H1 (cell line): ENCODE data around the gene CPA4. TPM values are rescaled to one million over a fixed set of nuclear protein-coding genes. Genes with fewer than 3 reads are reported as not detected.

Source experiments
- CTCF ChIA-PET: fragments of 300-600 bp; sonication (Branson Sonifier 250); formaldehyde crosslinking; loops from one replicate; lab custom pipeline; 2021; ENCODE audit not compliant: partially characterized antibody; lab: Charles Lee
- POLR2A ChIA-PET: fragments of 300-600 bp; sonication (Branson Sonifier 250); formaldehyde crosslinking; loops from one replicate; lab custom pipeline; 2021; ENCODE audit warnings: inconsistent platforms; ENCODE audit not compliant: partially characterized antibody; lab: Charles Lee
- DNase-seq, 2 experiments: peaks; one replicate each; pipeline versions ENCODE4 v3.0.0 to v3.0.0-alpha.2; 2010 to 2022; ENCODE audit warnings: low spot score in 2 of 2, low read depth in 1 of 2, mixed read lengths in 1 of 2
- FAIRE-seq: peaks from 2 replicates; lab custom pipeline; 2011; peaks lifted over from hg19 to GRCh38; lab: Jason Lieb, UNC
- H2AFZ ChIP-seq: 2 replicates; pipeline ENCODE4 v1.8.1; 2012; ENCODE audit warnings: low read length, inconsistent platforms
- H2AK5ac ChIP-seq: 2 replicates; pipeline ENCODE4 v1.6.1; 2013; ENCODE audit warnings: low read depth, low read length
- H2BK120ac ChIP-seq: replicated peaks from 2 replicates; pipeline ENCODE3; 2013; ENCODE audit warnings: low read depth, low read length, inconsistent platforms
- H2BK12ac ChIP-seq: 2 replicates; pipeline ENCODE4 v1.6.1; 2013; ENCODE audit warnings: low read depth, low read length
- H2BK15ac ChIP-seq: 2 replicates; pipeline ENCODE4 v1.6.1; 2013; ENCODE audit warnings: low read length
- H2BK20ac ChIP-seq: 2 replicates; pipeline ENCODE4 v1.6.1; 2013; ENCODE audit warnings: low read length
- H2BK5ac ChIP-seq: 2 replicates; pipeline ENCODE4 v1.6.1; 2013; ENCODE audit warnings: low read depth, low read length
- H3K14ac ChIP-seq: 2 replicates; pipeline ENCODE4 v1.6.1; 2013; ENCODE audit warnings: inconsistent platforms; ENCODE audit not compliant: insufficient read length
- H3K18ac ChIP-seq: 2 replicates; pipeline ENCODE4 v1.6.1; 2013; ENCODE audit warnings: low read length; ENCODE audit errors: extremely low read depth
- H3K23ac ChIP-seq: 2 replicates; pipeline ENCODE4 v1.6.1; 2013; ENCODE audit warnings: inconsistent platforms; ENCODE audit not compliant: insufficient read length
- H3K23me2 ChIP-seq: 2 replicates; pipeline ENCODE4 v1.6.1; 2013; ENCODE audit warnings: low read depth, low read length
- H3K27ac ChIP-seq: 2 replicates; pipeline ENCODE4 v1.6.1; 2011; ENCODE audit warnings: low read depth, low read length, inconsistent platforms
- H3K27me3 ChIP-seq, 4 experiments: replicated peaks in 1 of 4; 1 replicate in 1 of 4; 2 replicates in 3 of 4; pipeline versions ENCODE4 v1.6.1 to v1.8.1; 2011 to 2013; ENCODE audit warnings: low read length in 3 of 4, mild to moderate bottlenecking in 3 of 4, inconsistent platforms in 2 of 4, mixed read lengths in 2 of 4, moderate library complexity in 1 of 4; ENCODE audit not compliant: control insufficient read depth in 3 of 4, insufficient read depth in 3 of 4; ENCODE audit errors: extremely low read depth in 1 of 4
- H3K36me3 ChIP-seq, 4 experiments: 2 replicates each; pipeline versions ENCODE4 v1.6.1 to v1.8.1; 2011 to 2013; ENCODE audit warnings: mild to moderate bottlenecking in 4 of 4, low read length in 3 of 4, moderate library complexity in 2 of 4, control low read depth in 1 of 4, inconsistent platforms in 1 of 4; ENCODE audit not compliant: insufficient read depth in 4 of 4, control insufficient read depth in 2 of 4
- H3K4ac ChIP-seq: replicated peaks from 2 replicates; pipeline ENCODE3; 2013; ENCODE audit warnings: low read length, low read depth, mixed read lengths, inconsistent platforms; ENCODE audit not compliant: insufficient read length
- H3K4me1 ChIP-seq, 4 experiments: replicated peaks in 1 of 4; 1 replicate in 1 of 4; 2 replicates in 3 of 4; pipeline versions ENCODE4 v1.6.1 to v1.8.1; 2011 to 2013; ENCODE audit warnings: low read length in 3 of 4, inconsistent platforms in 2 of 4, mixed read lengths in 1 of 4; ENCODE audit not compliant: insufficient read depth in 4 of 4, control insufficient read depth in 3 of 4
- H3K4me2 ChIP-seq, 2 experiments: 2 replicates each; pipeline versions ENCODE4 v1.6.1 to v1.8.1; 2011 to 2013; ENCODE audit warnings: low read depth in 2 of 2, low read length in 2 of 2, control low read depth in 1 of 2, inconsistent platforms in 1 of 2, mild to moderate bottlenecking in 1 of 2; ENCODE audit not compliant: insufficient read depth in 1 of 2
- H3K4me3 ChIP-seq, 4 experiments: fragments of 200-600, 300-600 bp in 1 of 4; sonication (generic), shearing (Covaris generic), sonication (Bioruptor Twin) in 1 of 4; 2 replicates each; pipeline versions ENCODE4 v1.5.1 to v1.8.1; 2011 to 2016; ENCODE audit warnings: low read length in 4 of 4, low read depth in 3 of 4, control low read depth in 2 of 4, inconsistent platforms in 2 of 4, mild to moderate bottlenecking in 2 of 4, mixed read lengths in 1 of 4, moderate library complexity in 1 of 4; ENCODE audit not compliant: insufficient read depth in 2 of 4; ENCODE audit errors: extremely low read depth in 1 of 4
- H3K56ac ChIP-seq: replicated peaks from 2 replicates; pipeline ENCODE3; 2013; ENCODE audit warnings: low read depth, mild to moderate bottlenecking, mixed read lengths, low read length, inconsistent platforms; ENCODE audit not compliant: insufficient read length
- H3K79me1 ChIP-seq: 2 replicates; pipeline ENCODE4 v1.6.1; 2013; ENCODE audit warnings: low read depth, low read length, control low read depth
- H3K79me2 ChIP-seq, 2 experiments: 2 replicates each; pipeline versions ENCODE4 v1.6.1 to v1.8.1; 2012 to 2013; ENCODE audit warnings: low read length in 2 of 2, mild to moderate bottlenecking in 2 of 2, inconsistent platforms in 1 of 2; ENCODE audit not compliant: insufficient read depth in 2 of 2, control insufficient read depth in 1 of 2
- H3K9ac ChIP-seq, 4 experiments: replicated peaks in 1 of 4; 1 replicate in 1 of 4; 2 replicates in 3 of 4; pipeline versions ENCODE4 v1.6.1 to v1.8.1; 2011 to 2013; ENCODE audit warnings: low read depth in 3 of 4, low read length in 3 of 4, control low read depth in 2 of 4, mild to moderate bottlenecking in 2 of 4, moderate library complexity in 2 of 4, inconsistent platforms in 1 of 4; ENCODE audit errors: extremely low read depth in 1 of 4
- H3K9me3 ChIP-seq, 2 experiments: 2 replicates each; pipeline versions ENCODE4 v1.6.1 to v1.8.1; 2012 to 2013; ENCODE audit warnings: mild to moderate bottlenecking in 2 of 2, moderate library complexity in 2 of 2, control low read depth in 1 of 2, inconsistent platforms in 1 of 2, low read depth in 1 of 2, low read length in 1 of 2, mixed read lengths in 1 of 2; ENCODE audit not compliant: insufficient read depth in 2 of 2
- H4K20me1 ChIP-seq, 2 experiments: replicated peaks in 1 of 2; 2 replicates each; pipeline versions ENCODE3 to v1.8.1; 2011 to 2013; ENCODE audit warnings: inconsistent platforms in 2 of 2, low read length in 2 of 2, mild to moderate bottlenecking in 1 of 2; ENCODE audit not compliant: insufficient read depth in 2 of 2, control insufficient read depth in 1 of 2
- H4K5ac ChIP-seq: 2 replicates; pipeline ENCODE4 v1.6.1; 2013; ENCODE audit warnings: low read length, low read depth, mixed read lengths, inconsistent platforms; ENCODE audit not compliant: insufficient read length
- H4K8ac ChIP-seq: 2 replicates; pipeline ENCODE4 v1.8.0; 2013; ENCODE audit warnings: mild to moderate bottlenecking, moderate library complexity, low read length, inconsistent platforms; ENCODE audit not compliant: insufficient read depth; ENCODE audit errors: extremely low read depth
- H4K91ac ChIP-seq: replicated peaks from 2 replicates; pipeline ENCODE3; 2013; ENCODE audit warnings: low read length, mixed read lengths, inconsistent platforms; ENCODE audit not compliant: insufficient read length
- BACH1 ChIP-seq: IDR thresholded peaks from 2 replicates; pipeline ENCODE4 v1.6.1; 2012; ENCODE audit warnings: low read length, improper control_type of control experiment
- CBX5 ChIP-seq: fragments of 300-800, 300-1000 bp; sonication (generic); IDR thresholded peaks from 2 replicates; pipeline ENCODE4 v1.7.1; 2016; ENCODE audit warnings: antibody characterized with exemption, low read length, low read depth
- CHD2 ChIP-seq: IDR thresholded peaks from 2 replicates; pipeline ENCODE4 v1.6.1; 2012; ENCODE audit warnings: low read length, improper control_type of control experiment
- HDAC6 ChIP-seq: IDR thresholded peaks from one replicate; pipeline ENCODE4 v1.7.1; 2012; ENCODE audit warnings: low read depth, mild to moderate bottlenecking, inconsistent platforms, low read length, moderate library complexity
- KDM4A ChIP-seq: IDR thresholded peaks from one replicate; pipeline ENCODE4 v1.7.1; 2012; ENCODE audit warnings: low read depth, mild to moderate bottlenecking, moderate library complexity, low read length, inconsistent platforms; ENCODE audit not compliant: severe bottlenecking
- NANOG ChIP-seq: IDR thresholded peaks from 2 replicates; pipeline ENCODE4 v1.6.1; 2011; ENCODE audit warnings: low read length, low read depth, mild to moderate bottlenecking, inconsistent platforms; ENCODE audit not compliant: insufficient read depth, poor library complexity, severe bottlenecking
- PHF8 ChIP-seq: fragments of 200-600 bp; sonication (generic); conservative IDR thresholded peaks from 2 replicates; pipeline ENCODE4 v1.7.1; 2012; ENCODE audit warnings: low read depth, mild to moderate bottlenecking, inconsistent platforms, low read length, moderate library complexity
- RXRA ChIP-seq: IDR thresholded peaks from 2 replicates; pipeline ENCODE4 v1.6.1; 2011; ENCODE audit warnings: low read depth, mild to moderate bottlenecking, low read length, moderate library complexity; ENCODE audit not compliant: insufficient read depth
- SIN3A ChIP-seq, 2 experiments: IDR thresholded peaks in 1 of 2; conservative IDR thresholded peaks in 1 of 2; 2 replicates each; pipeline ENCODE4 v1.6.1; 2011 to 2012; ENCODE audit warnings: low read length in 2 of 2, improper control_type of control experiment in 1 of 2, low read depth in 1 of 2, mild to moderate bottlenecking in 1 of 2
- SP1 ChIP-seq: IDR thresholded peaks from 2 replicates; pipeline ENCODE4 v1.6.1; 2011; ENCODE audit warnings: low read depth, low read length
- WGBS, 2 experiments: shearing (Covaris generic) in 1 of 2; methylation state at CpG; one replicate each; pipeline versions ENCODE4 v1.1.6 to v1.1.7; 2013 to 2015; ENCODE audit warnings: low lambda C conversion rate in 2 of 2, mixed read lengths in 2 of 2, inconsistent platforms in 1 of 2, low coverage in 1 of 2, missing lambda C conversion rate in 1 of 2; ENCODE audit not compliant: insufficient replicate concordance in 2 of 2, insufficient coverage in 1 of 2, insufficient read length in 1 of 2; ENCODE audit errors: extremely low coverage in 1 of 2, missing lambda C conversion rate in 1 of 2; 5-methylcytosine and 5-hydroxymethylcytosine counted together
- polyA plus RNA-seq, 7 experiments: library from polyadenylated mRNA; depleted of rRNA in 3 of 7; stranded (reverse) in 5 of 7; unstranded in 2 of 7; fragments of >200 nt in 5 of 7; fragments of 200-250 nt in 2 of 7; gene quantifications; 1 replicate in 5 of 7; 2 replicates in 1 of 7; 4 replicates in 1 of 7; pipeline versions ENCODE4 v1.2.1 to v1.2.3, GENCODE V29; 2011 to 2013; ENCODE audit warnings: missing spikeins in 2 of 7, mixed read lengths in 2 of 7
- total RNA-seq: library from RNA; stranded (reverse); fragmentation: NEBNext Ultra II Directional; extraction: Animal tissue kit (Norgen Biotek cat#: 25700); gene quantifications from 2 replicates; pipeline ENCODE4 v1.2.1, GENCODE V29; 2021
- TF ChIP-seq, protein P1 (sequence below), 3 experiments: IDR thresholded peaks; 1 replicate in 2 of 3; 2 replicates in 1 of 3; pipeline versions ENCODE4 v1.5.1 to v1.6.1; 2011; ENCODE audit warnings: low read length in 3 of 3, mild to moderate bottlenecking in 3 of 3, inconsistent platforms in 2 of 3, low read depth in 1 of 3, moderate library complexity in 1 of 3; ENCODE audit not compliant: insufficient read depth in 1 of 3; ENCODE audit errors: control extremely low read depth in 1 of 3

The CPA4 gene
- total and polyA plus RNA-seq, 2 of the 8 experiments (the other 6 are each of a cell fraction or from before 2014, with no cell fraction given) = 0.03 TPM; not detected in 1

GRCh38 chr7:130338233-130338632 lies 45.3 kb downstream of the CPA4 start:
- Histone ChIP-seq H3K36me3 (no peaks in the 10 kb centered on the region), H2BK120ac (peak overlapping the region; percentile 82), H3K56ac (no peak overlapping the region), H4K8ac (no peak overlapping the region), H3K23me2 (no peaks in the 10 kb centered on the region), H2BK5ac (peak overlapping the region; percentile 82), H3K27me3 (no peaks in the 10 kb centered on the region), H3K4me2 (peak overlapping the region; percentile 4 to 15; a peak in 1 of 4 replicates), H4K20me1 (no peaks in the 10 kb centered on the region), H3K79me2 (no peaks in the 10 kb centered on the region), H3K9me3 (no peaks in the 10 kb centered on the region), H4K91ac (peak overlapping the region; percentile 92), H3K4me3 (no peak overlapping the region), H3K79me1 (no peaks in the 10 kb centered on the region), H3K23ac (no peak overlapping the region), H2BK12ac (peak overlapping the region; percentile 52; the same call in 1 of the 2 replicates), H3K27ac (no peak overlapping the region), H4K5ac (no peak overlapping the region), H3K4me1 (peaks cover 0 to 13% (median 7%) of the 10 kb centered on the region in 4 experiments; a peak in 5 of 7 replicates), H2BK20ac (peak overlapping the region; percentile 96; the same call in 1 of the 2 replicates), H3K4ac (no peak overlapping the region), H3K9ac (no peak overlapping the region), H2AFZ (peak overlapping the region; percentile 91), H3K14ac (no peak overlapping the region), H2AK5ac (0 out of 2 replicates have a peak overlapping the region, but pooled peaks have one; percentile 33), H3K18ac (peak overlapping the region; percentile 64), H2BK15ac (no peak overlapping the region)
- WGBS, 2 experiments = 56% methylated on average over 3 of the region's 3 CpGs; no CpG with 5 or more reads in 1 of the 2 experiments
- FAIRE-seq = no peak
- ChIA-PET CTCF (interaction anchor here (0.6 to 1.5 kb wide), 5 partner anchors 8 to 60 kb away, joined by 3 to 4 read pairs (median 3); no protein-coding TSS in a partner anchor), POLR2A (no interaction called here)
- no peak for DNase-seq
- TF ChIP-seq SIN3A (conservative IDR thresholded peaks at IDR 0.05 in 1 of 2, IDR thresholded peaks at IDR 0.05 in 1 of 2; ENCODE audit: low read depth in 1 of 2, low read length in 2 of 2) = no peak
- TF ChIP-seq BACH1 = no peak
- no peak for TF ChIP-seq KDM4A
- TF ChIP-seq HDAC6 = no peak
- TF ChIP-seq RXRA = no peak
- TF ChIP-seq, protein P1, sequence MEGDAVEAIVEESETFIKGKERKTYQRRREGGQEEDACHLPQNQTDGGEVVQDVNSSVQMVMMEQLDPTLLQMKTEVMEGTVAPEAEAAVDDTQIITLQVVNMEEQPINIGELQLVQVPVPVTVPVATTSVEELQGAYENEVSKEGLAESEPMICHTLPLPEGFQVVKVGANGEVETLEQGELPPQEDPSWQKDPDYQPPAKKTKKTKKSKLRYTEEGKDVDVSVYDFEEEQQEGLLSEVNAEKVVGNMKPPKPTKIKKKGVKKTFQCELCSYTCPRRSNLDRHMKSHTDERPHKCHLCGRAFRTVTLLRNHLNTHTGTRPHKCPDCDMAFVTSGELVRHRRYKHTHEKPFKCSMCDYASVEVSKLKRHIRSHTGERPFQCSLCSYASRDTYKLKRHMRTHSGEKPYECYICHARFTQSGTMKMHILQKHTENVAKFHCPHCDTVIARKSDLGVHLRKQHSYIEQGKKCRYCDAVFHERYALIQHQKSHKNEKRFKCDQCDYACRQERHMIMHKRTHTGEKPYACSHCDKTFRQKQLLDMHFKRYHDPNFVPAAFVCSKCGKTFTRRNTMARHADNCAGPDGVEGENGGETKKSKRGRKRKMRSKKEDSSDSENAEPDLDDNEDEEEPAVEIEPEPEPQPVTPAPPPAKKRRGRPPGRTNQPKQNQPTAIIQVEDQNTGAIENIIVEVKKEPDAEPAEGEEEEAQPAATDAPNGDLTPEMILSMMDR (IDR thresholded peaks at IDR 0.05; ENCODE audit: control extremely low read depth in 1 of 3, insufficient read depth in 1 of 3, low read depth in 1 of 3, low read length in 3 of 3) = no peak
- TF ChIP-seq NANOG = no peak
- TF ChIP-seq CBX5 = no peak
- TF ChIP-seq SP1 = no peak
- no peak for TF ChIP-seq PHF8
- TF ChIP-seq CHD2 = no peak
